Measurements from ENCODE around the gene OGFR. TPM values are rescaled to one million over a fixed set of nuclear protein-coding genes. Genes with fewer than 3 reads are reported as not detected.

OGFR gene
- total RNA-seq, 4 donors from 2014 or later: 32.1 to 54.1 (median 42.5) TPM

- Histone ChIP-seq H3K4me1 (peaks cover 18% of the 10 kb centered on the region), H3K4me3 (no peak overlapping the region), H3K9me3 (no peaks in the 10 kb centered on the region), H3K27me3 (peaks cover 67% of the 10 kb centered on the region), H3K27ac (no peak overlapping the region), H3K36me3 (no peaks in the 10 kb centered on the region)
- no peak for DNase-seq (ENCODE audit: low spot score in 2 of 2)
- TF ChIP-seq EP300 (IDR thresholded peaks at IDR 0.05) (no peak), CTCF (IDR thresholded peaks at IDR 0.05) (no peak), POLR2A (IDR thresholded peaks at IDR 0.05) (no peak), POLR2AphosphoS5 (IDR thresholded peaks at IDR 0.05) (no peak)
- WGBS: 95% methylated on average over 4 of the region's 4 CpGs
Measured at GRCh38 chr20:62763404-62763803, 41.2 kb upstream of the OGFR start.

GRCh38 chr20:62764156-62764935 lies 40.3 kb upstream of the OGFR start:
- TF ChIP-seq POLR2A (IDR thresholded peaks at IDR 0.05) (no peak), EP300 (IDR thresholded peaks at IDR 0.05) (no peak), CTCF (IDR thresholded peaks at IDR 0.05) (no peak), POLR2AphosphoS5 (IDR thresholded peaks at IDR 0.05) (no peak)
- Histone ChIP-seq H3K9me3 (no peaks in the 10 kb centered on the region), H3K4me3 (no peak overlapping the region), H3K27ac (no peak overlapping the region), H3K27me3 (peaks cover 64% of the 10 kb centered on the region), H3K36me3 (no peaks in the 10 kb centered on the region), H3K4me1 (peaks cover 22% of the 10 kb centered on the region)
- no peak for DNase-seq (ENCODE audit: low spot score in 2 of 2)
- 90% methylated on average over 15 of the region's 26 CpGs for WGBS

DNA sequence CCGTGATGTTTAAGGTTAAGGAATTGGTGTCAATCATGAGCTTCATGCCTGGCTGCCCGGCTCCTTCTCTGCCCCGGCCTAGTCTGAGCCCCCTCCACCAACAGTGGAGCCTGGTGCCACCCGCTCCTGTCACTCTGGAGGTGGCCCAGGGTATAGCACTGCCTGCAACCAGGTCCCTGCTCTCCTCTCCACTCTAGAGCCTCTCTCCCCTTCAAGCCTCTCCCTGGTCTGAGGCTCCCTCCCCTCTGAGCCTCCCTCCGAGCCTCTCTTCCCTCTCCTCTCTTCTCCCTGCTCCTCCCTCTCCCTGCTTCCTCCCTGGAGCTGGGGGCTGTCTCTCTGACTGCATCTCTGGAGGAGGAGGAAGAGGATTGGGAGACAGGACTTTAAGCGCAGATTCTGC lies 39.6 kb upstream of the OGFR start:
- no peak for DNase-seq (ENCODE audit: low spot score in 2 of 2)
- TF ChIP-seq POLR2A (IDR thresholded peaks at IDR 0.05): no peak
- TF ChIP-seq POLR2AphosphoS5 (IDR thresholded peaks at IDR 0.05): no peak
- no peak for TF ChIP-seq CTCF (IDR thresholded peaks at IDR 0.05)
- no peak for TF ChIP-seq EP300 (IDR thresholded peaks at IDR 0.05)
- WGBS: 71% methylated on average over 6 of the region's 6 CpGs
- H3K4me3 ChIP-seq: no peak overlapping the region
- H3K9me3 ChIP-seq: no peaks in the 10 kb centered on the region
- H3K36me3 ChIP-seq: no peaks in the 10 kb centered on the region
- no peak overlapping the region for H3K27ac ChIP-seq
- peaks cover 22% of the 10 kb centered on the region for H3K4me1 ChIP-seq
- peaks cover 63% of the 10 kb centered on the region for H3K27me3 ChIP-seq

DNA sequence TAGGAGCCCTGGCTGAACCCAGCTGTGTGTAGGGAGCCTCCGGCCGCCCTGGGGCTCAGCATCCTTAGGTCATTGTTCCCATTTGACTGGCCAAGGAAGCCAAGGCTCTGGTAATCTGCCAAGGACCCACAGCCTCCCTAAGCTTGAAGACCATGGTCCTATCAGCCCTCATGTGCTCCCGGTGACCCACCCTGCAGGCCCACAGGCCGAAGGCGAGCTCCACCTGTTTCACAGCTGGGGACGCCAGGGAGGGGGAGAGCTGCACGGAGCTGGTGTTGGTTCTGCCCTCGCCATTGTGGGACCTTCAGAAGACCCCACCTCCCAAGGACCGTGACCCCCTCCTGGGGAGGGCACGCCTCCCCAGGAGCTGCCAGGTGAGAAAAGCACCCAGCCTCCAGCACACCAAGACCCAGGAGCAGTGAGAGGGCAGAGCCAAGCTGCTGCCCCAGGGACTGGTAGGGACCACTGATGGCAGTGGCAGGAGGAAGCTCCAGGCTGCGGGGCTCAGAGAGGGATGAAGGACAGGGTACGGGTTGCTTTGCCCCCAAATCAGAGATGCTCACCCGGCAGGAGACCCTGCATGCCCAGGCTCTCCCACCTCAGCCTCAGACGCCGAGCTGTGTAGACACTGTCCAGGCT lies 39.1 kb upstream of the OGFR start:
- Histone ChIP-seq H3K27ac (no peak overlapping the region), H3K4me3 (no peak overlapping the region), H3K27me3 (peaks cover 58% of the 10 kb centered on the region), H3K9me3 (no peaks in the 10 kb centered on the region), H3K36me3 (no peaks in the 10 kb centered on the region), H3K4me1 (peaks cover 19% of the 10 kb centered on the region)
- TF ChIP-seq POLR2A (IDR thresholded peaks at IDR 0.05): no peak
- no peak for TF ChIP-seq CTCF (IDR thresholded peaks at IDR 0.05)
- TF ChIP-seq EP300 (IDR thresholded peaks at IDR 0.05): no peak
- TF ChIP-seq POLR2AphosphoS5 (IDR thresholded peaks at IDR 0.05): no peak
- DNase-seq (ENCODE audit: low spot score in 2 of 2): no peak
- WGBS: 93% methylated on average over 5 of the region's 15 CpGs

- H3K36me3 ChIP-seq: no peaks in the 10 kb centered on the region
- no peak overlapping the region for H3K4me3 ChIP-seq
- no peak overlapping the region for H3K27ac ChIP-seq
- H3K9me3 ChIP-seq: no peaks in the 10 kb centered on the region
- H3K4me1 ChIP-seq: peaks cover 15% of the 10 kb centered on the region
- WGBS: 39% methylated on average over 8 of the region's 10 CpGs
- TF ChIP-seq POLR2A (IDR thresholded peaks at IDR 0.05): no peak
- TF ChIP-seq CTCF (IDR thresholded peaks at IDR 0.05): no peak
- no peak for DNase-seq (ENCODE audit: low spot score in 2 of 2)
- peaks cover 53% of the 10 kb centered on the region for H3K27me3 ChIP-seq
Measured at GRCh38 chr20:62766071-62766450, 38.6 kb upstream of the OGFR start.
